GM10266 (cell line): ENCODE data around the gene EFHC1.

ENCODE experiments used
- DNase-seq: peaks from one replicate; pipeline ENCODE4 v3.0.0; 2012; ENCODE audit errors: extremely low spot score
- TF ChIP-seq, protein P1 (sequence below): IDR thresholded peaks from 2 replicates; pipeline ENCODE4 v1.5.1; 2012; ENCODE audit warnings: mild to moderate bottlenecking, low read depth; ENCODE audit not compliant: control insufficient read depth, insufficient read depth; ENCODE audit errors: missing control alignments

EFHC1 gene

DNA sequence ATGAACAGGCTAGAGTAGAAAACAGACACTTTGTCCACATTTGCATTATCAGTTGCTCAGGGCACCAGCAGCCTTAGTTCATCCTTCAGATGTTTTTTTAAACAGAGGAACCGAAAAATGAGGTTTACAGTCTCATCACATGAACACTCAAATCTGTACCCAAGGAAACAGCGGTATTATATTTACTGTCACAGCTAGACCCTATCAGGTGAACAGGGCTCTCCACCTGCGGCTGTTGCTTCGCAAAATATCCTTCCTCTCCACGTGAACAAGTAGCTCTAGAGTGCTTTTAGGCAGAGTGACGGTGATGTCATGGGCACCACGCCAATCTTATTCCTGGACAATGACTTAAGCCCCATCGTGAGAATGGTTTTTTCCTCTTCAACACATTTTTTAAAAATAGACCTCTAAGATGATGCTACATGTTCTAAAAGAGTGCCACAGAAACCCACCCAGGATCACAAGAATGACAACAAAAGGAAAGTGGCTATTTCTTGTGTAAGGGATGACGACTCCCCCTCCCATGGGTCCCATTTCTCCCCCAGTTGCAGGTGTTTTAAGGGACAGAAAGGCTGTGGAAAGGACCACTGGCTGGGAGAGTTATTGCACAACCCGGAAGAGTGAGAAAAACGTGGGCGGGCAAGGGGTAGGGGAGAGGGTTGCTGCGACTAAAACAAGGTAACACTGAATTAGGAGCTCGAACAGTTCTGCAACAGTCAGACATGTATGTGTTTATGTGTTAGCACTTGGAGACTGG lies 77.7 kb downstream of the EFHC1 start:
- TF ChIP-seq, protein P1, sequence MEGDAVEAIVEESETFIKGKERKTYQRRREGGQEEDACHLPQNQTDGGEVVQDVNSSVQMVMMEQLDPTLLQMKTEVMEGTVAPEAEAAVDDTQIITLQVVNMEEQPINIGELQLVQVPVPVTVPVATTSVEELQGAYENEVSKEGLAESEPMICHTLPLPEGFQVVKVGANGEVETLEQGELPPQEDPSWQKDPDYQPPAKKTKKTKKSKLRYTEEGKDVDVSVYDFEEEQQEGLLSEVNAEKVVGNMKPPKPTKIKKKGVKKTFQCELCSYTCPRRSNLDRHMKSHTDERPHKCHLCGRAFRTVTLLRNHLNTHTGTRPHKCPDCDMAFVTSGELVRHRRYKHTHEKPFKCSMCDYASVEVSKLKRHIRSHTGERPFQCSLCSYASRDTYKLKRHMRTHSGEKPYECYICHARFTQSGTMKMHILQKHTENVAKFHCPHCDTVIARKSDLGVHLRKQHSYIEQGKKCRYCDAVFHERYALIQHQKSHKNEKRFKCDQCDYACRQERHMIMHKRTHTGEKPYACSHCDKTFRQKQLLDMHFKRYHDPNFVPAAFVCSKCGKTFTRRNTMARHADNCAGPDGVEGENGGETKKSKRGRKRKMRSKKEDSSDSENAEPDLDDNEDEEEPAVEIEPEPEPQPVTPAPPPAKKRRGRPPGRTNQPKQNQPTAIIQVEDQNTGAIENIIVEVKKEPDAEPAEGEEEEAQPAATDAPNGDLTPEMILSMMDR = no peak
- DNase-seq = peak; percentile 72

DNA sequence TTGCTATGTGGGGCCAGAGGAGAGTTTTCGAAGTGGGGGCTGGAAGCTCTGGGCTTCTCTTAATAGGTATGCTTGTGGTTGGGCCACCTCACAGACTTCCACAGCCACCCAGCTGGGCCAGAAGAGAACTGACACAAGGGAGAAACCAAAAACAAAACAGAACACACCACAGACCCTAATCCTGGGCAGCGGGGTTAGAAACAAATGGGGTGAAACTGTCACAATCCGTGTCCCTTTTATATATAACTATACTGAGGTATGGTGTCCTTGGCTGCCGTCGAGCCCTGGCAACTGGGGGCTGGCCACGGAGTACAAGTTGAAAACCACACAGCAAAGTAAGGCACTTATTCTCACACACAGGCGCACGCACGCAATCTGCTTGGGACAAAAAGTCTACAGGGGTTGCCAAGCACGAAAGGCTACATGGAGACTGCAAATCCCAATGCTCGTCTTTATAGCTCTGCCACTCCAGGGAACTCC lies 78.4 kb downstream of the EFHC1 start:
- TF ChIP-seq, protein P1 = no peak
- DNase-seq = peak; percentile 45

DNA sequence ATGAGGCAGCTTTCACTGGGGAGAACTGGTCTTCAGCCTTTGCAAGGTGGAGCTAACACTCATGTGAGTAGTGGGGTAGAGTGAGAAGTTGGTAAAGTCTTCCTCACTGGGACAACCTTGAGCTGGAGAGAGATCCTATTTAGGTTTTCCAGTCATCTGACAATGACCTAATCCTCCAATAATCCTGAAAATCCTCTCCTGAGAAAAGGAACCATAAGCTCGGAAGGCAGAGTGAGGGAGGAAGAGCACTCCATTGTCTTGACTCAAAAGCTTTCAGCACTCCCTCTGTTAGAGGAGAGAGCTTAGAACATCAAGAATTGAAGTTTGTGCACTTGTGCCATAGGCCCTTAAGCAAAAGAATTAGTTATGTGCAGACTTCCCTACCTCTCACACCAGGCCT lies 78.9 kb downstream of the EFHC1 start:
- TF ChIP-seq, protein P1 = no peak
- DNase-seq = peak; percentile 4

DNA sequence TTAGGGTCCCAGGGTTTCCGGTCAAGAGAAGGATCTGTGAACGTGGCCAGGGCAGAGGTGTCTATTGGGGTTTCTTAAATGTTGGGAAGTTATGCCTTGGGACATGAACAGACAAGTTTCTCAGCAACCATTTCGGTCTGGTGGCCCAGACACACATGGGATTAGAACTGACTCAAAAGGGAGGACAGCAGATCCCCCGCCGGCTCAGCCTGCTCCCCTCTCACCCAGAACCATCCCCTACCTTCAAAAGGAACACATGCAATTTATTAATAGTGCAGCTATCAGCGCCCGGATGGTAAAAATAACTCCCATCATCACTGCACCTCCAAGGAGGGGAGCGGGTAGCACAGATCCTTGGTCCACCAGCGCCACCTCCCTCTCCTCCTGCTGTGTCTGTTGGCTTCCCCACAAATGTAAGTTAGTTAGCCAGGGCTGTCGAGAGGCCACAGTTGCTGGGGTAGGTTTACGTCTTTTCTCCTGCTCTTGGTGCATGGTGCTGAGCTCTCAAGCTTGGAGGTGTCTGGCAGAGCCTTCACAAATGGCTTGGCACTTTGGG lies 79.6 kb downstream of the EFHC1 start:
- DNase-seq = no peak
- TF ChIP-seq, protein P1 = no peak

DNA sequence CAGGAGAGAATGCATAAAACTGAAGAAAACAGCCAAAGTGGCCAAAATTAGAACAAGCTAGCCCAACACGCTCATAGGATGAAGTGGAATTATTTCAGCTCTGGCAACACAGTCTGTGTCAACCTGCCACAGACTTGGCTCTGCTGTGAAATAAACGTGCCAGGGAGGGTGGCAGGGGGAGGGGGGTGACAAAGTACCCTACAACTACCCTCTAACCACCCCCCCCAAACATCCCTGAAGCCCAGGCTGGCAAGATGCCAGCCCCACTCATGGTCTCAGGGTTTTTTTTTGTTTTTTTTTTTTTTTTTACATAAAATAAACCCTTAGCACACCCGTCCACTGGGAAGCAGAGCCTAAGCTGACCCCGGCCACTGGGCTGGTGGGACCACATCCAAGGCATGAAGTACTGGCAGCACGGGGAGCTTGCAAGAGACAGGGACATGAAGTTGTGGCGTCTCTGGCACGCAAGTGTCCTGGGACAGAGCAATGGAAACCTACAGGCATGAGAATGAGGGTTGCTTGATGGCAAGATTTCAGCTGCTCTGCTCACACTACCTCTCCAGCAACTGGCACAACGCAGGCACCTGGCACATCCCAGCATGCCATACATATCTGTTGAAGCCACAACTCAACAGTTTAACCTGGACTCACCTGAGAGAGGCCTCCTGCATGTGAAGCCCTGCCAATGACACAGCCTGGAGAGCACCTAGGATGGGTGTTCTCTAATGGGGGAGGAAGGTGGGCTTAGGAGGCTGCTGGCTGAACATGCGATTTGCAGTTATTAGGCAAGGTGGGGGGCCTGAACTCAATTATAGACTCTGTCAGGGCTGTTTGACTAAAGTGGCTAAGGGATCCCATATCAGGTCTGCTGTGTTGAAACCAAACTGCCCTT lies 80.3 kb downstream of the EFHC1 start:
- no peak for DNase-seq
- TF ChIP-seq, protein P1 = no peak

DNA sequence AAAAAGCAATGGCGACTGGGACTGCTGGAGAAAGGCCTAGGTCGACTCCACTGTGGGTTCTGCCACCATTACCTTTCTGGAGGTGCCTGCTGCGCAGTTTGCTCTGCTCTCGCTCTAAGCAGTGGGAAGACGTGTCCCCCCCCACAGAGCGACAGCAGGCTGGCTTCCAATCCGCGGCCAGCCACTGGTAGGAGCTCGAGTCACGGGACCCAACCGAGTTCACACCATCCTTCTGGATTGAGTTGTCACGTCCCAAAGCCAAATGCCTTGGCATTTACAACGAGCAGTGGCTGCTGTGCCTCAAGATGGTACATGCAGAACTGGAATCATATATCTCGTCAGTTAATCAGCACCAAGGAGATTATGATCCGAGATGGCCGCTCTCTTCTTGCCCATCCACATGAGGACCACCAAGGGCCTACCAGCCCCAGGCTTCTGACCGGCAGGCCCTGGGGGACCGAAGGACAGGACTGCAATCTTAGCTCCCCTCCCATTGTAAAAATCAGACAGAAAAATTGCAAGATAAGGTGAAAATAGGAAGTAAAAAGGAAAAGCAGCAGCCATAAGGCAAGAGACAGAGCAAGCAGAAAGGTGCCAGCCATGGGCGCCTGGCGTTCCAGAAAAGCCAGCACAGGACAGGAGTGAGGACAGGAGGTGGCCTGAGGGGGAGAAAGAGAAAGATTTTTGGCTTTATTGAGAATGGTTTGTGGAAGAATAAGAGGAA lies 82.3 kb downstream of the EFHC1 start:
- TF ChIP-seq, protein P1 = no peak
- no peak for DNase-seq
